Measurements from ENCODE around the gene HNF1B. TPM values are rescaled to one million over a fixed set of nuclear protein-coding genes. Genes with fewer than 3 reads are reported as not detected.

Gene HNF1B
- total RNA-seq, 2 donors from 2014 or later, result 22.3 to 37.6 TPM

GRCh38 chr17:37713028-37713431 is 31.8 kb downstream of the HNF1B start:
- Histone ChIP-seq H3K27ac (peak overlapping the region; percentile 90 to 95 (median 91)), H3K27me3 (no peaks in the 10 kb centered on the region), H3K4me1 (peaks cover 98% of the 10 kb centered on the region), H3K9me3 (no peaks in the 10 kb centered on the region), H3K36me3 (replicated peaks in 1 of 2; ENCODE audit: insufficient read depth in 1 of 2, low read depth in 2 of 2) (no peaks in the 10 kb centered on the region), H3K4me3 (no peak overlapping the region)
- intact Hi-C loops (cut with DNase I), result no loop called here
- peak in 2 of 3 donors; percentile 59 to 74 for TF ChIP-seq POLR2A (IDR thresholded peaks at IDR 0.05)
- TF ChIP-seq, protein P1, sequence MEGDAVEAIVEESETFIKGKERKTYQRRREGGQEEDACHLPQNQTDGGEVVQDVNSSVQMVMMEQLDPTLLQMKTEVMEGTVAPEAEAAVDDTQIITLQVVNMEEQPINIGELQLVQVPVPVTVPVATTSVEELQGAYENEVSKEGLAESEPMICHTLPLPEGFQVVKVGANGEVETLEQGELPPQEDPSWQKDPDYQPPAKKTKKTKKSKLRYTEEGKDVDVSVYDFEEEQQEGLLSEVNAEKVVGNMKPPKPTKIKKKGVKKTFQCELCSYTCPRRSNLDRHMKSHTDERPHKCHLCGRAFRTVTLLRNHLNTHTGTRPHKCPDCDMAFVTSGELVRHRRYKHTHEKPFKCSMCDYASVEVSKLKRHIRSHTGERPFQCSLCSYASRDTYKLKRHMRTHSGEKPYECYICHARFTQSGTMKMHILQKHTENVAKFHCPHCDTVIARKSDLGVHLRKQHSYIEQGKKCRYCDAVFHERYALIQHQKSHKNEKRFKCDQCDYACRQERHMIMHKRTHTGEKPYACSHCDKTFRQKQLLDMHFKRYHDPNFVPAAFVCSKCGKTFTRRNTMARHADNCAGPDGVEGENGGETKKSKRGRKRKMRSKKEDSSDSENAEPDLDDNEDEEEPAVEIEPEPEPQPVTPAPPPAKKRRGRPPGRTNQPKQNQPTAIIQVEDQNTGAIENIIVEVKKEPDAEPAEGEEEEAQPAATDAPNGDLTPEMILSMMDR (IDR thresholded peaks at IDR 0.05), result no peak
- ATAC-seq, result peak; percentile 39
- peak; percentile 55 to 84 (median 69) for DNase-seq
- 11 to 21% methylated on average over 6 of the region's 6 CpGs for WGBS, 2 donors

- no peaks in the 10 kb centered on the region for H3K36me3 ChIP-seq (replicated peaks in 1 of 2; ENCODE audit: insufficient read depth in 1 of 2, low read depth in 2 of 2)
- peak overlapping the region; percentile 90 to 95 (median 91) for H3K27ac ChIP-seq
- H3K9me3 ChIP-seq, result no peaks in the 10 kb centered on the region
- no peak for ATAC-seq
- intact Hi-C loops (cut with DNase I), result no loop called here
- H3K4me3 ChIP-seq, result no peak overlapping the region
- peaks cover 90% of the 10 kb centered on the region for H3K4me1 ChIP-seq
- H3K27me3 ChIP-seq, result no peaks in the 10 kb centered on the region
- peak in 2 of 4 donors; percentile 21 to 40 for DNase-seq
- TF ChIP-seq, protein P1 (IDR thresholded peaks at IDR 0.05), result no peak
- TF ChIP-seq POLR2A (IDR thresholded peaks at IDR 0.05), result no peak
- 64 to 81% methylated on average over 5 to 6 of the region's 6 CpGs for WGBS, 2 donors
Measured at GRCh38 chr17:37711113-37711512, 33.7 kb downstream of the HNF1B start.

GRCh38 chr17:37710344-37710886 is 34.4 kb downstream of the HNF1B start:
- Histone ChIP-seq H3K27me3 (no peaks in the 10 kb centered on the region), H3K9me3 (no peaks in the 10 kb centered on the region), H3K4me3 (no peak overlapping the region), H3K4me1 (peaks cover 83% of the 10 kb centered on the region), H3K36me3 (replicated peaks in 1 of 2; ENCODE audit: insufficient read depth in 1 of 2, low read depth in 2 of 2) (no peaks in the 10 kb centered on the region), H3K27ac (peak overlapping the region; percentile 90 to 95 (median 91))
- 18 to 24% methylated on average over 9 of the region's 9 CpGs for WGBS, 2 donors
- TF ChIP-seq, protein P1 (IDR thresholded peaks at IDR 0.05), result peak in 4 of 7 experiments; percentile 65 to 66 (median 66)
- TF ChIP-seq POLR2A (IDR thresholded peaks at IDR 0.05), result peak in 2 of 3 donors; percentile 38 to 39
- peak; percentile 99 to 100 (median 100) for DNase-seq
- ATAC-seq, result peak; percentile 85
- intact Hi-C loops (cut with DNase I), result no loop called here

DNA sequence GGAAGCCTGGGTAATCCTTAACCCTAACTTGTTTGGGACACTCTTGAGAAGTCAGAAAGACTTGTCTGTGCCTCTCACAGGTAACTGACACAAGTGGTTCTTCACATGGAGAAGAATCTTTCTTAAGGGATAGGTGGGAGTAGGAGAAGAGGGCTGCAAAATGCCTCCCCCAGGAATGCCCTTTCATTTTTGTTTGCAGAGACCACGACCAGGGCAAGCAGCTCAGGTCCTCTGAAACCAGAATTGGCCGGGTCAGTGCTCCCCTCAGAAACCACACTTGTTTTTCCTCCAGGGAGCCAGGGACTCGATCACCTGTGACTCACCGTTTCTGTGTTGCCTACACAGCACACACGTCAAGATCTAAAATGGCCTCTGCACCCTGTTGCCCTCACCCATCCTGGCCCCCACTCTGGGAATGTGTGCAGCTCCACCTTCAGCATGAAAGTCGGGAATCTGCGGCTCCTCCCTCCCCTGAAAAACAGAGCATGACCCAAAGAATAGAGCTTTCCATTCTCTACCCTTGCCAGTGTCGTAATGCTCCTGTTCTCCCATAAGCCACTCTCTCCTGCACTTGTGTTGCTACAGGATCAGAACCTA is 36.1 kb downstream of the HNF1B start:
- ATAC-seq (peak; percentile 15), DNase-seq (peak; percentile 61 to 84 (median 76))
- 22% methylated on average over 8 of the region's 8 CpGs for WGBS, 2 donors
- H3K4me3 ChIP-seq, result no peak overlapping the region
- intact Hi-C loops (cut with DNase I), result loop anchor here (10.0 kb wide), 1 partner anchor 46 kb away; no protein-coding TSS in a partner anchor
- peaks cover 0 to 4% of the 10 kb centered on the region in 2 donors for H3K36me3 ChIP-seq (replicated peaks in 1 of 2; ENCODE audit: insufficient read depth in 1 of 2, low read depth in 2 of 2)
- H3K27ac ChIP-seq, result peak overlapping the region; percentile 80 to 95 (median 90)
- H3K27me3 ChIP-seq, result no peaks in the 10 kb centered on the region
- no peaks in the 10 kb centered on the region for H3K9me3 ChIP-seq
- TF ChIP-seq, protein P1 (IDR thresholded peaks at IDR 0.05), result no peak
- peak in 2 of 3 donors; percentile 11 to 26 for TF ChIP-seq POLR2A (IDR thresholded peaks at IDR 0.05)
- H3K4me1 ChIP-seq, result peaks cover 66% of the 10 kb centered on the region
